Neural cell (in vitro differentiated cells): ENCODE data around the gene ADAMTS17.

ENCODE experiments used
- EP300 ChIP-seq: fragments of 450-650 bp; conservative IDR thresholded peaks from 2 replicates; pipeline ENCODE4 v1.6.1; 2014; ENCODE audit warnings: antibody characterized with exemption, mild to moderate bottlenecking, moderate library complexity; ENCODE audit not compliant: poor library complexity, severe bottlenecking
- EZH2 ChIP-seq: fragments of 200-600, 300-800 bp; shearing (Covaris generic), sonication (generic); IDR thresholded peaks from 2 replicates; pipeline ENCODE4 v1.6.1; 2014; ENCODE audit warnings: antibody characterized with exemption, low read length, borderline replicate concordance, mild to moderate bottlenecking; ENCODE audit not compliant: insufficient read depth, poor library complexity, severe bottlenecking
- POLR2AphosphoS5 ChIP-seq: IDR thresholded peaks from 2 replicates; pipeline ENCODE4 v1.6.1; 2012
- RAD21 ChIP-seq: fragments of 450-650 bp; conservative IDR thresholded peaks from 2 replicates; pipeline ENCODE4 v1.6.1; 2014; ENCODE audit warnings: antibody characterized with exemption, mild to moderate bottlenecking, moderate library complexity
- SMC3 ChIP-seq: fragments of 450-650 bp; conservative IDR thresholded peaks from 2 replicates; pipeline ENCODE4 v1.6.1; 2014; ENCODE audit warnings: antibody characterized with exemption, mild to moderate bottlenecking, moderate library complexity; ENCODE audit not compliant: poor library complexity
- TF ChIP-seq, protein P1 (sequence below): fragments of 450-650 bp; IDR thresholded peaks from 2 replicates; pipeline ENCODE4 v1.5.1; 2014; ENCODE audit warnings: antibody characterized with exemption, mild to moderate bottlenecking, moderate library complexity; ENCODE audit not compliant: poor library complexity, severe bottlenecking

DNA sequence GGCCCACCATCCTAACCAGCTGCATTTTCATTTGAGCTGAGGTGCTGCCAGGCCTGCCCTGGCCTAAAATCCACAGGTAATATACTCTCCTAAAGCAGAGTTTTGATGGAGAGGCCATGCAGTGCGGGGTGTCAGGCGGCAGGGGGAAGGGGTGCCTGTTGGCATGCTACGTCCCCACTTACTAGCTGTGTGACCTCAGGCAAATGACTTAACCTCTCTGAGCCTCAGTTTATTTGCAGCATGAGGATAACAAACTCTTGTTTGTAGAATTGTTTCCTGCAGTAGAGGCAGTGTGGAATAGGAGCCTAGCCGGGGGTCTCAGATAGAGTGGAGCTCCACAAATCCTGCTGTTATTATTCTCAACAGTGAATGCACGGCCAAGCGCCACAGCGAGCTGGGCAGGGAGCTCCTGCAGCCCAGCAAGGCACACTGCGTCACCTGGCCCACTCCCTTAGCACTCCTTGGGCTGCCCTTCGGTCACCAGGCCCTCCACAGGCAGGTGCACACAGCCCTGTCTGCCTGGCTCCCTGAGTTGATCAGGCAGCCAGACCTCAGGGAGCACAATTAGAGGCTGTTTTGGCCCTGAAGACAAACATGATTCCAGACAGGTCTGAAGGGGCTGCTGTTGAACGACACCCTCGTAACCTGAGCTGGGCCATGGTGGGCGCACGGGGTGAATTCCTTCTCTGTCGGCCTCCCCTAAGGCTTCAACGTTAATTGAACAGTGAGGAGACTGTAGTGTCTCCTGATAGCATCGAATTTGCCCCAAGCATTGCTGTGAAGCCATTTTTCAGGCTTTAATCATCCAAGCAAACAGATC lies 359.7 kb downstream of the ADAMTS17 start:
- TF ChIP-seq, protein P1, sequence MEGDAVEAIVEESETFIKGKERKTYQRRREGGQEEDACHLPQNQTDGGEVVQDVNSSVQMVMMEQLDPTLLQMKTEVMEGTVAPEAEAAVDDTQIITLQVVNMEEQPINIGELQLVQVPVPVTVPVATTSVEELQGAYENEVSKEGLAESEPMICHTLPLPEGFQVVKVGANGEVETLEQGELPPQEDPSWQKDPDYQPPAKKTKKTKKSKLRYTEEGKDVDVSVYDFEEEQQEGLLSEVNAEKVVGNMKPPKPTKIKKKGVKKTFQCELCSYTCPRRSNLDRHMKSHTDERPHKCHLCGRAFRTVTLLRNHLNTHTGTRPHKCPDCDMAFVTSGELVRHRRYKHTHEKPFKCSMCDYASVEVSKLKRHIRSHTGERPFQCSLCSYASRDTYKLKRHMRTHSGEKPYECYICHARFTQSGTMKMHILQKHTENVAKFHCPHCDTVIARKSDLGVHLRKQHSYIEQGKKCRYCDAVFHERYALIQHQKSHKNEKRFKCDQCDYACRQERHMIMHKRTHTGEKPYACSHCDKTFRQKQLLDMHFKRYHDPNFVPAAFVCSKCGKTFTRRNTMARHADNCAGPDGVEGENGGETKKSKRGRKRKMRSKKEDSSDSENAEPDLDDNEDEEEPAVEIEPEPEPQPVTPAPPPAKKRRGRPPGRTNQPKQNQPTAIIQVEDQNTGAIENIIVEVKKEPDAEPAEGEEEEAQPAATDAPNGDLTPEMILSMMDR, result no peak
- TF ChIP-seq EP300 (no peak), RAD21 (no peak), EZH2 (no peak), POLR2AphosphoS5 (no peak), SMC3 (no peak)
